ENCODE results near the gene DCLRE1C.

- TF ChIP-seq CTCF (IDR thresholded peaks at IDR 0.05) = no peak
- TF ChIP-seq POLR2A (IDR thresholded peaks at IDR 0.05) = no peak
Observed at GRCh38 chr10:14880229-14880628, 73.7 kb downstream of the DCLRE1C start.
